Neural crest cell (in vitro differentiated cells): ENCODE data around the gene TAP2. TPM values are rescaled to one million over a fixed set of nuclear protein-coding genes. Genes with fewer than 3 reads are reported as not detected.
A peak's percentile ranks its signal among the peaks of the same experiment; 100 is the strongest.

Experiments
- DNase-seq: peaks from one replicate; pipeline ENCODE4 v3.0.0; 2021; ENCODE audit warnings: low read depth, mixed read lengths, low spot score
- H3K27ac Mint-ChIP-seq: one replicate; pipeline ENCODE4 v1.8.0; 2021; ENCODE audit warnings: mild to moderate bottlenecking, mixed read lengths; ENCODE audit not compliant: unreplicated experiment
- H3K27me3 Mint-ChIP-seq: 2 replicates; pipeline ENCODE4 v1.8.0; 2021; ENCODE audit warnings: low read depth, mild to moderate bottlenecking, mixed read lengths
- H3K36me3 Mint-ChIP-seq: 2 replicates; pipeline ENCODE4 v1.8.0; 2021; ENCODE audit warnings: low read depth, mild to moderate bottlenecking, mixed read lengths
- H3K4me1 Mint-ChIP-seq: 2 replicates; pipeline ENCODE4 v1.8.0; 2021; ENCODE audit warnings: mixed read lengths
- H3K4me3 Mint-ChIP-seq: one replicate; pipeline ENCODE4 v1.8.0; 2021; ENCODE audit warnings: mild to moderate bottlenecking, mixed read lengths
- H3K9me3 Mint-ChIP-seq: 2 replicates; pipeline ENCODE4 v1.8.0; 2021; ENCODE audit warnings: mixed read lengths
- total RNA-seq: library from RNA; stranded (reverse); gene quantifications from 2 replicates; pipeline ENCODE4 v1.2.1, GENCODE V29; 2021
- TF ChIP-seq, protein P1 (sequence below): fragments of 200-600 bp; sonication (generic); conservative IDR thresholded peaks from 2 replicates; pipeline ENCODE4 v1.5.0; 2021; ENCODE audit warnings: antibody characterized with exemption, mild to moderate bottlenecking

Gene TAP2
- total RNA-seq, 1 donor from 2014 or later = 18.0 TPM

DNA sequence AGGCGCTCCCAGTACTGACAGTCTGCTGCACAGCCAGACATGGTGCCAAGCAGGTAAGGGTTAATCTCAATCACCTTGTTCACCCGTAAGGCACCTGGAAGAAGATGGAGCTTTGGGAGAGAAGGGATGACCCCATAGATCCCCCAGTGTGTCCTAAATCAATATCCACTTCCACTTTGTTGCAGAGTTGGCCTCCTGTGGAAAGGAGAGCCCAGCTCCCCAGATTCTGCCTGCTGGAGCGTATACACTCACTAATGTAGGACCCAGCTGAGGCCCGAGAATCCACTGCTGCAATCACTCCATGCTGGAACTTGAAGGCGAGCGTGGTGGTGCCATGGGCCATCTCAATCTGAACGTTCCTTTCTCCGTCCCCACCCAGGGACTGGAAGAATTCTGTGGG lies 4.2 kb upstream of the TAP2 start:
- DNase-seq = no peak
- Mint-ChIP-seq H3K4me1 (peaks cover 13% of the 10 kb centered on the region), H3K27me3 (peaks cover 70% of the 10 kb centered on the region), H3K36me3 (peaks cover 4% of the 10 kb centered on the region), H3K4me3 (peak overlapping the region; percentile 58), H3K9me3 (no peaks in the 10 kb centered on the region), H3K27ac (no peak overlapping the region)
- TF ChIP-seq, protein P1, sequence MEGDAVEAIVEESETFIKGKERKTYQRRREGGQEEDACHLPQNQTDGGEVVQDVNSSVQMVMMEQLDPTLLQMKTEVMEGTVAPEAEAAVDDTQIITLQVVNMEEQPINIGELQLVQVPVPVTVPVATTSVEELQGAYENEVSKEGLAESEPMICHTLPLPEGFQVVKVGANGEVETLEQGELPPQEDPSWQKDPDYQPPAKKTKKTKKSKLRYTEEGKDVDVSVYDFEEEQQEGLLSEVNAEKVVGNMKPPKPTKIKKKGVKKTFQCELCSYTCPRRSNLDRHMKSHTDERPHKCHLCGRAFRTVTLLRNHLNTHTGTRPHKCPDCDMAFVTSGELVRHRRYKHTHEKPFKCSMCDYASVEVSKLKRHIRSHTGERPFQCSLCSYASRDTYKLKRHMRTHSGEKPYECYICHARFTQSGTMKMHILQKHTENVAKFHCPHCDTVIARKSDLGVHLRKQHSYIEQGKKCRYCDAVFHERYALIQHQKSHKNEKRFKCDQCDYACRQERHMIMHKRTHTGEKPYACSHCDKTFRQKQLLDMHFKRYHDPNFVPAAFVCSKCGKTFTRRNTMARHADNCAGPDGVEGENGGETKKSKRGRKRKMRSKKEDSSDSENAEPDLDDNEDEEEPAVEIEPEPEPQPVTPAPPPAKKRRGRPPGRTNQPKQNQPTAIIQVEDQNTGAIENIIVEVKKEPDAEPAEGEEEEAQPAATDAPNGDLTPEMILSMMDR = no peak

DNA sequence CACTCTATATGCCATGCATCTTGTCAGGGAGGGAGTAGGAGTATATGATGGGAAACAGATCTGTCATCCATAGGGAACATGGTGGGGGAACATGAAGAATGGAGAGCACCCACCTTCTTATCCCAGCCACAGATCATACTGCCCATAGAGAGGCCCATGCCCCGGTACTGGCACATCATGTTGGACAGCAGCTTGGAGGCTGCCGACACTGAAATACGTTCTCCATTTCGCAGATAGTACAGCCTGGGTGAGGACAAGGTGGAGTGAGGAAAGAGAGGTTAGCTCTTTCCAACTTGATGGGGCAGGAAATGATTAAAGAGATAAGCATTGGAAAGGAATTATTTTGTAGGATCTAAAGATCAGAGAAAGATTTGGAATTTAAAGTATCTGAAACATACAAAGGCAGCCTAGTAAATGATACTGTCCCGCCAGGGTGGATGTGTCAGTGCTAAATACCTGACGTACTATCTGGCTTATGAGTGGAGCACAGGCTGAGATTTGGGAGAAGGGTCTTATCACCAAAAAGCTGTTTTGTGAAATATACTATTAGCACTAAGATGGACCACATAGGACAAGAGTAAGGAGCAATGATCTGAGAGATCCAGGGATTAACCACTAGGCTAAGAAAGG lies 3.6 kb upstream of the TAP2 start:
- Mint-ChIP-seq H3K9me3 (no peaks in the 10 kb centered on the region), H3K27ac (no peak overlapping the region), H3K36me3 (peaks cover 4% of the 10 kb centered on the region), H3K4me1 (peaks cover 19% of the 10 kb centered on the region), H3K4me3 (peak overlapping the region; percentile 58), H3K27me3 (peaks cover 64% of the 10 kb centered on the region)
- no peak for DNase-seq
- TF ChIP-seq, protein P1 = no peak

DNA sequence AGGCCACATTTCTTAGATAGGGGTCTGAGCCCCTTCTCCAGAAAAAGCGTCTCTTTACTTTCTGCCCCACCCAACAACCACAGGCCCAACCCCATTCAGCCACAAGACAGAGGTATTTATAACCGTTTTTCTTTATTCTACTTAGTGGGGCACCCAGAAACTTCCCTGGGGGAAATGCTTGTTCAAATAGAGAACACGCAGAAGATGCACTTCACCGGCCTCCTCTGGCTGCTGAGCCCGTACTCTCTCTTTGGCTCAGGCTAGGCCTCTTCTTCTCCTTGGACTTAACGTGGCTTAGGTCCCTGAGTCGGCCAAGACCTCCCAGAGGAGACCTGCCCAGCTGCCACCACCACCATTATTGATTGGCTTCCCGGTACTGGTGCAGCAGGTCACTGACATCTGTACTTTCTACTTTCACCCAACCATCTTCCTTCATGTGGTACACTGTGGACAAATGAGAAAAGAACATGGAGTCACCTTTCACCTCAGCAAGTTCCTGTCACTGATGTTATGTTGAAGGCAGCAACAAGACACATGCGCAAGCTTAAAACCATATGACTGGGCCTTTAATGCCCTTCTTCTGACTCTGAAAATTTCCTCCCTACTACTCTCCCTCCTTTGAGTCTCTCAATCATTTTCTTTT lies 2.2 kb upstream of the TAP2 start:
- Mint-ChIP-seq H3K27ac (no peak overlapping the region), H3K36me3 (peaks cover 4% of the 10 kb centered on the region), H3K4me3 (peak overlapping the region; percentile 54), H3K4me1 (peaks cover 25% of the 10 kb centered on the region), H3K9me3 (no peaks in the 10 kb centered on the region), H3K27me3 (peaks cover 54% of the 10 kb centered on the region)
- DNase-seq = no peak
- TF ChIP-seq, protein P1 = no peak

DNA sequence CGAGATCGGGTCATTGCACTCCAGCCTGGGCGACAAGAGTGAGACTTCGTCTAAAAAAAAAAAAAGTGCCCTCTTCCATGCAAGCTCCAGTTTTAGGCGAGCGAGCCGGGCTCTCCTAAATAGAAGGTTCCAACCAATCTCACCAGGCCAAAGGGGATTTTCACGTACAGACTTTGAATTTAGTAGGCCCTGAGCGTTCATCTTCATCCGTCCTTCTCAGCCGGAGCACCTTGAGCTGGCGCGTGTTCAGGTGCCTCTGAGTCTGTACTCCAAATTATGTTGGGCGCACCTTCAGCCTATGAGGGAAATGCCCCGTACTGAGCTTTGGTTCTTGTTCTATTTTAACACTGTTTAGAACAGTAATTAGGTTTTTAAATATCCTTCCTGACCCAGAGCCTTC lies 817 bp upstream of the TAP2 start:
- Mint-ChIP-seq H3K9me3 (no peaks in the 10 kb centered on the region), H3K4me3 (peak overlapping the region; percentile 64), H3K27me3 (peaks cover 41% of the 10 kb centered on the region), H3K36me3 (peaks cover 4% of the 10 kb centered on the region), H3K4me1 (peaks cover 19% of the 10 kb centered on the region), H3K27ac (no peak overlapping the region)
- DNase-seq = no peak
- TF ChIP-seq, protein P1 = no peak

DNA sequence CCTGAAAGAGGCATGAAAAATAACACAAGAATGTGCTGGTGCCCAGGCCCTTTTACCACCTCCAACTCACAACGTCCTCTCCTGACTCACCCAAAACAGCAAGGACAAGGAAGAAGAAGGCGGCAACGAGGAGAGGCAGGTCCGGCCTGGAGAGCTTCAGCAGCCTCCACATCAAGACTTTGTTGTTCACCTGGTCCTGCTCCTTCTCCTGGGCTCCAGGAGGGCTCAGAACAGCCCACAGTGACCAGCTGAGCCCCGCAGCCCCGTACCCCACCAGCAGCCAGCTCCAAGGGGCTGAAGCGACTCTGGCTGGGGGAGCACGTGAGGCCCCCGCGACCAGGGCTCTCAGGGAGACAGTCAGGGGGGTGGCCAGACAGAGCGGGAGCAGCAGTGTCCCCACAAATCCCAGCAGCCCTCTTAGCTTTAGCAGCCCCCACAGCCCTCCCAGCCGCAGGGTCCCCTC lies 857 bp downstream of the TAP2 start:
- Mint-ChIP-seq H3K27me3 (peaks cover 24% of the 10 kb centered on the region), H3K4me1 (peaks cover 12% of the 10 kb centered on the region)

More for the DNA sequence above, 857 bp downstream of the TAP2 start:
- TF ChIP-seq, protein P1 = no peak
- H3K27ac Mint-ChIP-seq = no peak overlapping the region
- H3K9me3 Mint-ChIP-seq = no peaks in the 10 kb centered on the region
- H3K36me3 Mint-ChIP-seq = no peaks in the 10 kb centered on the region
- H3K4me3 Mint-ChIP-seq = peak overlapping the region; percentile 95
- DNase-seq = no peak
